HG03280 (cell line): ENCODE results near the gene COL20A1.

Experiments used
- ATAC-seq: cut with Tn5 transposase; IDR thresholded peaks from one replicate; pipeline ENCODE4 v1.9.1; 2021; ENCODE audit warnings: mild to moderate bottlenecking, moderate library complexity; ENCODE audit not compliant: unreplicated experiment

COL20A1 gene

GRCh38 chr20:63277466-63278272 is 15.3 kb upstream of the COL20A1 start:
- ATAC-seq = no peak

- ATAC-seq = no peak
These were observed 14.3 kb upstream of the COL20A1 start for GRCh38 chr20:63278661-63279060.

GRCh38 chr20:63279931-63280330 is 13.1 kb upstream of the COL20A1 start:
- ATAC-seq = no peak

- ATAC-seq = no peak
These were observed 12.6 kb upstream of the COL20A1 start for GRCh38 chr20:63280371-63280770.

- no peak for ATAC-seq
These were observed 11.9 kb upstream of the COL20A1 start for GRCh38 chr20:63280929-63281545.

- ATAC-seq = no peak
These were observed 11.0 kb upstream of the COL20A1 start for GRCh38 chr20:63281742-63282665.

GRCh38 chr20:63282946-63283345 is 10.0 kb upstream of the COL20A1 start:
- ATAC-seq = no peak

- ATAC-seq = no peak
These were observed 9.4 kb upstream of the COL20A1 start for GRCh38 chr20:63283397-63284082.

- ATAC-seq = no peak
These were observed 8.9 kb upstream of the COL20A1 start for GRCh38 chr20:63284083-63284440.

- no peak for ATAC-seq
These were observed 8.4 kb upstream of the COL20A1 start for GRCh38 chr20:63284544-63284949.

GRCh38 chr20:63284981-63285524 is 7.9 kb upstream of the COL20A1 start:
- ATAC-seq = no peak

GRCh38 chr20:63285636-63286615 is 7.1 kb upstream of the COL20A1 start:
- no peak for ATAC-seq

GRCh38 chr20:63286781-63287696 is 5.9 kb upstream of the COL20A1 start:
- no peak for ATAC-seq

- no peak for ATAC-seq
These were observed 5.0 kb upstream of the COL20A1 start for GRCh38 chr20:63287697-63288580.

GRCh38 chr20:63288581-63289251 is 4.3 kb upstream of the COL20A1 start:
- no peak for ATAC-seq

GRCh38 chr20:63289311-63290135 is 3.5 kb upstream of the COL20A1 start:
- no peak for ATAC-seq
